IMR-90 (cell line): ENCODE measurements around the gene CHRNA5. TPM values are rescaled to one million over a fixed set of nuclear protein-coding genes. Genes with fewer than 3 reads are reported as not detected.

Experiments
- ATAC-seq: fragments of 200-7000 bp; cut with Tn5 transposase; 2 replicates; pipeline ENCODE4 v1.9.1; 2020; ENCODE audit warnings: low read depth, mild to moderate bottlenecking, moderate library complexity
- BruUV-seq: library from RNA; stranded (reverse); fragments of 400-500 nt; replicated peaks from 2 replicates; lab custom pipeline; 2021; lab: Mats Ljungman, UMichigan
- CTCF ChIA-PET: fragments of 300-600 bp; formaldehyde crosslinking; extraction: SDS; loops from one replicate; lab custom pipeline; 2021; ENCODE audit warnings: antibody characterized with exemption; lab: Yijun Ruan, JAX
- POLR2A ChIA-PET: fragments of 300-600 bp; sonication (Branson Sonifier 250); formaldehyde crosslinking; loops from one replicate; lab custom pipeline; 2022; ENCODE audit warnings: antibody characterized with exemption; ENCODE audit not compliant: unreplicated experiment; lab: Charles Lee
- DNase-seq: peaks from one replicate; pipeline ENCODE4 v3.0.0; 2013
- H2AFZ ChIP-seq: replicated peaks from 2 replicates; pipeline ENCODE3; 2013; ENCODE audit warnings: low read length, mild to moderate bottlenecking; ENCODE audit not compliant: poor library complexity
- H2AK5ac ChIP-seq: 2 replicates; pipeline ENCODE4 v1.6.1; 2013; ENCODE audit warnings: low read depth, low read length, inconsistent platforms
- H2AK9ac ChIP-seq: replicated peaks from 2 replicates; pipeline ENCODE3; 2013; ENCODE audit warnings: mild to moderate bottlenecking, low read depth, low read length, moderate library complexity; ENCODE audit not compliant: poor library complexity
- H2BK120ac ChIP-seq: 2 replicates; pipeline ENCODE4 v1.6.1; 2013; ENCODE audit warnings: low read depth, low read length, inconsistent platforms
- H2BK15ac ChIP-seq: 3 replicates; pipeline ENCODE4 v1.6.1; 2013; ENCODE audit warnings: low read depth, low read length, inconsistent platforms
- H2BK20ac ChIP-seq: 2 replicates; pipeline ENCODE4 v1.6.1; 2013; ENCODE audit warnings: low read depth, mild to moderate bottlenecking, inconsistent platforms, low read length, moderate library complexity
- H2BK5ac ChIP-seq: 2 replicates; pipeline ENCODE4 v1.6.1; 2013; ENCODE audit warnings: mild to moderate bottlenecking, low read depth, low read length, inconsistent platforms; ENCODE audit not compliant: poor library complexity, severe bottlenecking
- H3K14ac ChIP-seq: replicated peaks from 2 replicates; pipeline ENCODE4 v1.6.1; 2013; ENCODE audit warnings: low read depth, low read length, inconsistent platforms
- H3K18ac ChIP-seq: 2 replicates; pipeline ENCODE4 v1.6.1; 2013; ENCODE audit warnings: low read depth, low read length, control low read depth
- H3K23ac ChIP-seq: 2 replicates; pipeline ENCODE4 v1.6.1; 2013; ENCODE audit warnings: low read depth, low read length, inconsistent platforms
- H3K27ac ChIP-seq: 2 replicates; pipeline ENCODE4 v1.5.1; 2013; ENCODE audit warnings: mild to moderate bottlenecking, control low read depth, low read length; ENCODE audit not compliant: insufficient read depth
- H3K27me3 ChIP-seq: 2 replicates; pipeline ENCODE4 v1.6.1; 2013; ENCODE audit warnings: low read length; ENCODE audit not compliant: control insufficient read depth, insufficient read depth
- H3K36me3 ChIP-seq: 2 replicates; pipeline ENCODE4 v1.6.1; 2013; ENCODE audit warnings: low read length, mixed read lengths; ENCODE audit not compliant: control insufficient read depth, insufficient read depth
- H3K4ac ChIP-seq: 2 replicates; pipeline ENCODE4 v1.6.1; 2013; ENCODE audit warnings: low read depth, low read length, inconsistent platforms
- H3K4me1 ChIP-seq: 2 replicates; pipeline ENCODE4 v1.6.1; 2013; ENCODE audit warnings: low read length, mixed read lengths; ENCODE audit not compliant: control insufficient read depth, insufficient read depth
- H3K4me2 ChIP-seq: 2 replicates; pipeline ENCODE4 v1.6.1; 2013; ENCODE audit warnings: low read depth, mild to moderate bottlenecking, control low read depth, low read length, moderate library complexity
- H3K4me3 ChIP-seq: 2 replicates; pipeline ENCODE4 v1.5.1; 2013; ENCODE audit warnings: low read depth, mild to moderate bottlenecking, control low read depth, low read length, moderate library complexity; ENCODE audit not compliant: insufficient read depth
- H3K56ac ChIP-seq: 2 replicates; pipeline ENCODE4 v1.6.1; 2013; ENCODE audit warnings: low read length, inconsistent platforms; ENCODE audit not compliant: insufficient read depth; ENCODE audit errors: extremely low read depth
- H3K79me1 ChIP-seq, 2 experiments: 2 replicates each; pipeline ENCODE4 v1.6.1; 2013; ENCODE audit warnings: low read length in 2 of 2, inconsistent platforms in 1 of 2, low read depth in 1 of 2
- H3K9ac ChIP-seq: 2 replicates; pipeline ENCODE4 v1.6.1; 2013; ENCODE audit warnings: low read depth, low read length, control low read depth
- H3K9me1 ChIP-seq: 2 replicates; pipeline ENCODE4 v1.6.1; 2013; ENCODE audit warnings: low read length, inconsistent platforms; ENCODE audit not compliant: insufficient read depth
- H3K9me3 ChIP-seq: 2 replicates; pipeline ENCODE4 v1.6.1; 2013; ENCODE audit warnings: low read length; ENCODE audit not compliant: control insufficient read depth, insufficient read depth
- H4K20me1 ChIP-seq: 2 replicates; pipeline ENCODE4 v1.6.1; 2013; ENCODE audit warnings: low read length, inconsistent platforms; ENCODE audit not compliant: insufficient read depth
- H4K5ac ChIP-seq: 2 replicates; pipeline ENCODE4 v1.6.1; 2013; ENCODE audit warnings: mild to moderate bottlenecking, low read depth, low read length, control low read depth
- H4K8ac ChIP-seq, 2 experiments: 2 replicates each; pipeline ENCODE4 v1.6.1; 2013; ENCODE audit warnings: low read depth in 2 of 2, low read length in 2 of 2, control low read depth in 1 of 2, inconsistent platforms in 1 of 2
- H4K91ac ChIP-seq: 2 replicates; pipeline ENCODE4 v1.6.1; 2013; ENCODE audit warnings: low read depth, low read length, inconsistent platforms; ENCODE audit not compliant: insufficient read depth
- BHLHE40 ChIP-seq: fragments of 150-350 bp; IDR thresholded peaks from 2 replicates; pipeline ENCODE4 v1.6.1; 2016; ENCODE audit warnings: mild to moderate bottlenecking, low read depth, low read length
- CEBPB ChIP-seq: IDR thresholded peaks from 2 replicates; pipeline ENCODE4 v1.6.1; 2012; ENCODE audit warnings: low read depth, low read length, improper control_type of control experiment
- CHD1 ChIP-seq: IDR thresholded peaks from 2 replicates; pipeline ENCODE4 v1.6.1; 2012; ENCODE audit warnings: low read depth, low read length, improper control_type of control experiment
- CTCF ChIP-seq: conservative IDR thresholded peaks from 2 replicates; pipeline ENCODE4 v1.5.1; 2012; ENCODE audit warnings: mild to moderate bottlenecking, low read depth, low read length, improper control_type of control experiment
- ELK1 ChIP-seq: fragments of 150-350 bp; IDR thresholded peaks from 2 replicates; pipeline ENCODE4 v1.6.1; 2016; ENCODE audit warnings: low read depth, mild to moderate bottlenecking, low read length, moderate library complexity, borderline replicate concordance
- FOS ChIP-seq: fragments of 150-350 bp; IDR thresholded peaks from 2 replicates; pipeline ENCODE4 v1.6.1; 2016; ENCODE audit warnings: low read depth, low read length
- MAFK ChIP-seq: IDR thresholded peaks from 2 replicates; pipeline ENCODE4 v1.6.1; 2012; ENCODE audit warnings: low read depth, low read length, improper control_type of control experiment
- MAZ ChIP-seq: IDR thresholded peaks from 2 replicates; pipeline ENCODE4 v1.6.1; 2012; ENCODE audit warnings: low read depth, mild to moderate bottlenecking, low read length, improper control_type of control experiment, moderate library complexity, borderline replicate concordance
- MXI1 ChIP-seq: IDR thresholded peaks from 2 replicates; pipeline ENCODE4 v1.6.1; 2012; ENCODE audit warnings: low read depth, mild to moderate bottlenecking, low read length, moderate library complexity, borderline replicate concordance
- NFE2L2 ChIP-seq: fragments of 150-350 bp; IDR thresholded peaks from 2 replicates; pipeline ENCODE4 v1.6.1; 2016; ENCODE audit warnings: low read depth, mild to moderate bottlenecking, low read length
- POLR2A ChIP-seq: IDR thresholded peaks from 2 replicates; pipeline ENCODE4 v1.6.1; 2012; ENCODE audit warnings: mild to moderate bottlenecking, low read depth, low read length
- RAD21 ChIP-seq: IDR thresholded peaks from 2 replicates; pipeline ENCODE4 v1.6.1; 2012; ENCODE audit warnings: low read length, improper control_type of control experiment
- RCOR1 ChIP-seq: IDR thresholded peaks from 2 replicates; pipeline ENCODE4 v1.6.1; 2012; ENCODE audit warnings: mild to moderate bottlenecking, low read length, improper control_type of control experiment; ENCODE audit not compliant: insufficient replicate concordance
- RFX5 ChIP-seq: IDR thresholded peaks from 2 replicates; pipeline ENCODE4 v1.8.0; 2012; ENCODE audit warnings: low read depth, mild to moderate bottlenecking, low read length, moderate library complexity
- SMC3 ChIP-seq: fragments of 150-350 bp; IDR thresholded peaks from 2 replicates; pipeline ENCODE4 v1.6.1; 2016; ENCODE audit warnings: low read depth, mild to moderate bottlenecking, antibody characterized with exemption, low read length, moderate library complexity
- USF2 ChIP-seq: fragments of 150-350 bp; IDR thresholded peaks from 2 replicates; pipeline ENCODE4 v1.6.1; 2017; ENCODE audit warnings: mild to moderate bottlenecking, antibody characterized with exemption, low read length, low read depth
- WGBS, 2 experiments: methylation state at CpG; one replicate each; pipeline versions ENCODE4 v1.1.5 to v1.1.7; 2013; ENCODE audit warnings: missing lambda C conversion rate in 2 of 2; ENCODE audit not compliant: insufficient read length in 1 of 2; ENCODE audit errors: extremely low coverage in 2 of 2; 5-methylcytosine and 5-hydroxymethylcytosine counted together
- dilution Hi-C: fragments of 300-500 bp; cut with HindIII; formaldehyde crosslinking; loops from one replicate; pipeline ENCODE4 v1.14.3; 2018; ENCODE audit warnings: low sequenced_read_pairs; ENCODE audit not compliant: unreplicated experiment
- in situ Hi-C: fragments of 300-500 bp; cut with MboI; formaldehyde crosslinking; loops from 3 replicates; pipeline ENCODE4 v1.14.3; 2019; ENCODE audit warnings: low sequenced_read_pairs, inconsistent platforms, mixed read lengths
- intact Hi-C: fragments of 100-400 bp; cut with micrococcal nuclease; formaldehyde crosslinking; loops from 2 replicates; pipeline ENCODE4 v1.10.0; 2022
- polyA plus RNA-seq, 3 experiments: library from polyadenylated mRNA; depleted of rRNA; stranded (reverse); fragments of >200 nt; gene quantifications; 2 replicates each; pipeline ENCODE4 v1.2.3, GENCODE V29; 2012; ENCODE audit warnings: low replicate concordance in 1 of 3
- total RNA-seq: library from RNA; depleted of rRNA; stranded (reverse); fragments of >200 nt; gene quantifications from 2 replicates; pipeline ENCODE4 v1.2.3, GENCODE V29; 2012

CHRNA5 gene
- total and polyA plus RNA-seq, 2 of the 4 experiments (the other 2 are of a cell fraction): 0.54 to 0.94 TPM

GRCh38 chr15:78603467-78603866 lies 38.1 kb downstream of the CHRNA5 start:
- Histone ChIP-seq H3K4me1 (no peaks in the 10 kb centered on the region), H4K20me1 (no peaks in the 10 kb centered on the region), H3K9me3 (no peaks in the 10 kb centered on the region), H2BK15ac (no peak overlapping the region), H2BK120ac (no peak overlapping the region), H4K5ac (no peak overlapping the region), H3K4me3 (no peak overlapping the region), H3K79me1 (no peaks in the 10 kb centered on the region), H3K14ac (no peak overlapping the region), H3K4me2 (no peak overlapping the region), H4K8ac (no peak overlapping the region), H4K91ac (no peak overlapping the region), H3K36me3 (no peaks in the 10 kb centered on the region), H3K23ac (no peak overlapping the region), H2BK20ac (no peak overlapping the region), H2AK9ac (no peak overlapping the region), H3K9me1 (no peaks in the 10 kb centered on the region), H3K27me3 (peaks cover 4% of the 10 kb centered on the region; the same call in 1 of the 2 replicates), H3K4ac (no peak overlapping the region), H3K27ac (no peak overlapping the region), H2AFZ (no peak overlapping the region), H3K9ac (no peak overlapping the region), H3K18ac (no peak overlapping the region), H2BK5ac (no peak overlapping the region), H3K56ac (no peak overlapping the region), H2AK5ac (no peak overlapping the region)
- 67% methylated on average over 1 of the region's 3 CpGs; no CpG with 5 or more reads in 1 of the 2 experiments for WGBS, 2 experiments
- BruUV-seq: no TSS peak
- CTCF ChIA-PET: no interaction called here
- POLR2A ChIA-PET: no interaction called here
- dilution Hi-C loops (no loop called here), intact Hi-C loops (no loop called here), in situ Hi-C loops (no loop called here)
- ATAC-seq: no peak
- TF ChIP-seq SMC3: no peak
- TF ChIP-seq CTCF: no peak
- TF ChIP-seq MAFK: no peak
- TF ChIP-seq MXI1: no peak
- no peak for TF ChIP-seq CEBPB
- TF ChIP-seq CHD1: no peak
- no peak for TF ChIP-seq POLR2A
- TF ChIP-seq RAD21: no peak
- TF ChIP-seq MAZ: no peak
- TF ChIP-seq RFX5: no peak
- no peak for TF ChIP-seq BHLHE40
- no peak for TF ChIP-seq RCOR1
- TF ChIP-seq USF2: no peak
- no peak for TF ChIP-seq FOS
- TF ChIP-seq ELK1: no peak
- TF ChIP-seq NFE2L2: no peak
- DNase-seq: no peak
